GM12878 (cell line): ENCODE measurements around the gene MPPED1. TPM values are rescaled to one million over a fixed set of nuclear protein-coding genes. Genes with fewer than 3 reads are reported as not detected.

Experiments
- ATAC-seq: fragments of 200-7000 bp; cut with Tn5 transposase; 3 replicates; pipeline ENCODE4 v1.9.1; 2020; ENCODE audit warnings: mild to moderate bottlenecking, moderate library complexity
- BruUV-seq: library from RNA; stranded (reverse); fragments of 400-500 nt; replicated peaks from 2 replicates; lab custom pipeline; 2021; lab: Mats Ljungman, UMichigan
- CTCF ChIA-PET: fragments of 300-600 bp; sonication (Branson Sonifier 250); formaldehyde crosslinking; extraction: SDS; loops from one replicate; lab custom pipeline; 2021; ENCODE audit warnings: inconsistent platforms; lab: Yijun Ruan, JAX
- POLR2A ChIA-PET: fragments of 350-600 bp; formaldehyde crosslinking; extraction: SDS; loops from one replicate; lab custom pipeline; 2021; ENCODE audit warnings: inconsistent platforms; lab: Charles Lee
- RAD21 ChIA-PET: fragments of 300-600 bp; sonication (Branson Sonifier 250); formaldehyde crosslinking; loops from one replicate; lab custom pipeline; 2023; ENCODE audit warnings: antibody characterized with exemption; ENCODE audit not compliant: unreplicated experiment; lab: Charles Lee
- SMC1A ChIA-PET: fragments of 300-600 bp; sonication (Branson Sonifier 250); formaldehyde crosslinking; loops from one replicate; lab custom pipeline; 2023; ENCODE audit not compliant: unreplicated experiment, uncharacterized antibody; lab: Charles Lee
- DNase-seq: peaks from one replicate; pipeline ENCODE4 v3.0.0-alpha.2; 2011; ENCODE audit warnings: low read depth, low spot score
- FAIRE-seq: peaks from 3 replicates; lab custom pipeline; 2011; peaks lifted over from hg19 to GRCh38; lab: Jason Lieb, UNC
- H2AFZ ChIP-seq: 2 replicates; pipeline ENCODE4 v1.6.0; 2011; ENCODE audit warnings: low read depth, low read length, control low read depth; ENCODE audit not compliant: control insufficient read depth
- H3K27ac ChIP-seq: 2 replicates; pipeline ENCODE4 v1.5.1; 2011; ENCODE audit warnings: control low read depth; ENCODE audit not compliant: control insufficient read depth, insufficient read depth
- H3K27me3 ChIP-seq, 2 experiments: replicated peaks in 1 of 2; 2 replicates each; pipeline versions ENCODE4 v1.6.0 to v1.6.1; 2011; ENCODE audit warnings: low read length in 1 of 2; ENCODE audit not compliant: control insufficient read depth in 2 of 2, insufficient read depth in 2 of 2
- H3K36me3 ChIP-seq, 2 experiments: 2 replicates each; pipeline ENCODE4 v1.5.1; 2011; ENCODE audit warnings: low read length in 1 of 2; ENCODE audit not compliant: control insufficient read depth in 2 of 2, insufficient read depth in 2 of 2
- H3K4me1 ChIP-seq: 2 replicates; pipeline ENCODE4 v1.6.1; 2011; ENCODE audit warnings: mild to moderate bottlenecking, low read length, moderate library complexity, mixed read lengths; ENCODE audit not compliant: control insufficient read depth, insufficient read depth
- H3K4me2 ChIP-seq: 2 replicates; pipeline ENCODE4 v1.6.0; 2011; ENCODE audit warnings: control low read depth; ENCODE audit not compliant: control insufficient read depth, insufficient read depth
- H3K4me3 ChIP-seq: fragments of 200-600 bp; sonication (generic); 2 replicates; pipeline ENCODE4 v1.5.1; 2016
- H3K79me2 ChIP-seq: 2 replicates; pipeline ENCODE4 v1.6.0; 2011; ENCODE audit warnings: low read length; ENCODE audit not compliant: control insufficient read depth, insufficient read depth
- H3K9ac ChIP-seq: 2 replicates; pipeline ENCODE4 v1.8.0; 2011; ENCODE audit warnings: low read length, control low read depth, mixed read lengths; ENCODE audit not compliant: control insufficient read depth, insufficient read depth
- H3K9me3 ChIP-seq: replicated peaks from 3 replicates; pipeline ENCODE4 v1.5.1; 2011; ENCODE audit warnings: mild to moderate bottlenecking, low read length; ENCODE audit not compliant: control insufficient read depth, insufficient read depth
- H4K20me1 ChIP-seq: 2 replicates; pipeline ENCODE4 v1.6.0; 2011; ENCODE audit not compliant: control insufficient read depth, insufficient read depth
- BCL11A ChIP-seq: IDR thresholded peaks from 2 replicates; pipeline ENCODE4 v1.6.1; 2011; ENCODE audit warnings: low read depth, low read length
- CBX3 ChIP-seq: fragments of 200-600 bp; sonication (generic); IDR thresholded peaks from 2 replicates; pipeline ENCODE4 v1.6.1; 2016; ENCODE audit warnings: low read depth, borderline replicate concordance
- CEBPZ ChIP-seq: fragments of 150-350 bp; IDR thresholded peaks from 2 replicates; pipeline ENCODE4 v1.6.1; 2016; ENCODE audit warnings: low read depth, low read length
- CHD1 ChIP-seq: IDR thresholded peaks from 2 replicates; pipeline ENCODE4 v1.6.1; 2012; ENCODE audit warnings: low read depth, low read length, improper control_type of control experiment
- CREM ChIP-seq: IDR thresholded peaks from 2 replicates; pipeline ENCODE4 v1.6.1; 2014; ENCODE audit warnings: antibody characterized with exemption, low read depth
- CUX1 ChIP-seq: IDR thresholded peaks from 2 replicates; pipeline ENCODE4 v1.6.1; 2012; ENCODE audit warnings: improper control_type of control experiment, low read depth, low read length; ENCODE audit not compliant: insufficient replicate concordance
- HCFC1 ChIP-seq: fragments of 150-350 bp; IDR thresholded peaks from 2 replicates; pipeline ENCODE4 v1.6.1; 2014; ENCODE audit warnings: low read length
- HDAC2 ChIP-seq: fragments of 200-600 bp; sonication (generic); IDR thresholded peaks from 2 replicates; pipeline ENCODE4 v1.6.1; 2017
- MEF2A ChIP-seq: IDR thresholded peaks from 2 replicates; pipeline ENCODE4 v1.6.1; 2011; ENCODE audit warnings: low read depth, mild to moderate bottlenecking, low read length, moderate library complexity; ENCODE audit not compliant: insufficient read depth
- MXI1 ChIP-seq: fragments of 150-350 bp; IDR thresholded peaks from 2 replicates; pipeline ENCODE4 v1.6.1; 2011; ENCODE audit warnings: low read depth, mild to moderate bottlenecking, inconsistent platforms, low read length, improper control_type of control experiment
- MYC ChIP-seq: IDR thresholded peaks from 2 replicates; pipeline ENCODE4 v1.6.1; 2011; ENCODE audit warnings: mild to moderate bottlenecking, low read length, moderate library complexity, inconsistent platforms; ENCODE audit not compliant: insufficient read depth, insufficient replicate concordance, insufficient read length, severe bottlenecking
- NRF1 ChIP-seq: conservative IDR thresholded peaks from 2 replicates; pipeline ENCODE4 v1.6.1; 2011; ENCODE audit warnings: mild to moderate bottlenecking, low read depth, low read length, improper control_type of control experiment
- TARDBP ChIP-seq: IDR thresholded peaks from 2 replicates; pipeline ENCODE4 v1.6.1; 2016; ENCODE audit warnings: borderline replicate concordance
- WGBS: methylation state at CpG from one replicate; pipeline ENCODE4 v1.1.6; 2016; ENCODE audit warnings: low lambda C conversion rate; ENCODE audit not compliant: insufficient replicate concordance, insufficient coverage; ENCODE audit errors: missing lambda C conversion rate; 5-methylcytosine and 5-hydroxymethylcytosine counted together
- in situ Hi-C: fragments of 300-500 bp; cut with MboI; formaldehyde crosslinking; loops from 9 replicates; pipeline ENCODE4 v1.14.3; 2018; ENCODE audit warnings: mixed read lengths
- intact Hi-C: fragments of 100-400 bp; cut with micrococcal nuclease; formaldehyde crosslinking; loops from one replicate; pipeline ENCODE4 v1.14.2; 2022; ENCODE audit not compliant: unreplicated experiment
- polyA plus RNA-seq, 11 experiments: library from polyadenylated mRNA; depleted of rRNA in 4 of 11; unstranded in 6 of 11; stranded (reverse) in 5 of 11; fragments of >200 nt; fragmentation: Nextera tagmentation in 4 of 11; fragmentation: Illumina TruSeq in 1 of 11; extraction: Ambion mirVana in 4 of 11; extraction: Trizol in 1 of 11; gene quantifications; 1 replicate in 1 of 11; 2 replicates in 10 of 11; pipeline versions ENCODE4 v1.2.1 to v1.2.3, GENCODE V29; 2011 to 2016; ENCODE audit warnings: inconsistent platforms in 2 of 11, missing spikeins in 2 of 11, low read depth in 1 of 11
- total RNA-seq, 4 experiments: library from RNA; depleted of rRNA in 3 of 4; stranded (reverse); fragments of >200 nt in 3 of 4; fragmentation: Illumina TruSeq in 1 of 4; extraction: Trizol in 1 of 4; gene quantifications; 2 replicates each; pipeline versions ENCODE4 v1.2.1 to v1.2.3, GENCODE V29; 2013 to 2021

The MPPED1 gene
- total and polyA plus RNA-seq, 10 of the 15 experiments (the other 5 are each of a cell fraction or from before 2014, with no cell fraction given): 0.11 TPM; not detected in 9

GRCh38 chr22:43514476-43515157 is 102.8 kb downstream of the MPPED1 start:
- no peak for DNase-seq
- CTCF ChIA-PET: no interaction called here
- in situ Hi-C loops: no loop called here
- H3K9me3 ChIP-seq: no peaks in the 10 kb centered on the region
- no peak for ATAC-seq
- SMC1A ChIA-PET: no interaction called here
- BruUV-seq: no TSS peak
- no peak overlapping the region for H3K9ac ChIP-seq
- no peak for FAIRE-seq
- no peaks in the 10 kb centered on the region for H3K27me3 ChIP-seq
- H3K4me3 ChIP-seq: no peak overlapping the region
- no peaks in the 10 kb centered on the region for H3K79me2 ChIP-seq
- H3K4me2 ChIP-seq: no peak overlapping the region
- intact Hi-C loops: no loop called here
- H3K27ac ChIP-seq: no peak overlapping the region
- no peak for TF ChIP-seq MEF2A
- no peak for TF ChIP-seq CUX1
- TF ChIP-seq NRF1: no peak
- no peak for TF ChIP-seq MXI1
- TF ChIP-seq CREM: no peak
- no peak for TF ChIP-seq MYC
- TF ChIP-seq CEBPZ: no peak
- TF ChIP-seq HCFC1: no peak
- TF ChIP-seq CHD1: no peak
- TF ChIP-seq CBX3: no peak
- TF ChIP-seq TARDBP: no peak
- TF ChIP-seq BCL11A: no peak
- no peak for TF ChIP-seq HDAC2
- WGBS: 61% methylated on average over 31 of the region's 31 CpGs
- RAD21 ChIA-PET: no interaction called here
- no peak overlapping the region for H2AFZ ChIP-seq
- no peaks in the 10 kb centered on the region for H4K20me1 ChIP-seq
- POLR2A ChIA-PET: no interaction called here
- no peaks in the 10 kb centered on the region for H3K4me1 ChIP-seq
- H3K36me3 ChIP-seq: no peaks in the 10 kb centered on the region
